Tibial nerve (tissue), 4 donors: ENCODE measurements around the gene CPSF6. TPM values are rescaled to one million over a fixed set of nuclear protein-coding genes. Genes with fewer than 3 reads are reported as not detected.

Source experiments
- DNase-seq, 2 donors: peaks; one replicate each; pipeline ENCODE4 v3.0.0-alpha.2; 2019; ENCODE audit warnings: low spot score in 2 of 2
- H3K27ac ChIP-seq, 4 donors: fragments of 200-600 bp; sonication (generic) in 3 of 4; one replicate each; pipeline ENCODE4 v1.5.1; 2017 to 2019; ENCODE audit warnings: mild to moderate bottlenecking in 1 of 4
- H3K27me3 ChIP-seq, 2 donors: fragments of 200-600 bp; sonication (generic) in 1 of 2; one replicate each; pipeline versions ENCODE4 v1.5.1 to v1.6.0; 2017 to 2019
- H3K36me3 ChIP-seq, 3 donors: fragments of 200-600 bp; sonication (generic); one replicate each; pipeline ENCODE4 v1.5.1; 2018 to 2019
- H3K4me1 ChIP-seq, 4 donors: fragments of 200-600 bp; sonication (generic) in 3 of 4; one replicate each; pipeline ENCODE4 v1.5.1; 2017 to 2019
- H3K4me3 ChIP-seq, 4 donors: fragments of 200-600 bp; sonication (generic) in 3 of 4; one replicate each; pipeline ENCODE4 v1.5.1; 2017 to 2019; ENCODE audit warnings: mild to moderate bottlenecking in 1 of 4, moderate library complexity in 1 of 4
- H3K9me3 ChIP-seq, 4 donors: fragments of 200-600 bp; sonication (generic) in 3 of 4; one replicate each; pipeline ENCODE4 v1.5.1; 2017 to 2019
- EP300 ChIP-seq, 2 donors: sonication (generic); formaldehyde crosslinking; IDR thresholded peaks; one replicate each; pipeline ENCODE4 v1.6.1; 2017; ENCODE audit warnings: antibody characterized with exemption in 2 of 2, mild to moderate bottlenecking in 1 of 2
- POLR2A ChIP-seq, 2 donors: fragments of 450-650 bp; IDR thresholded peaks; one replicate each; pipeline ENCODE4 v1.6.1; 2017; ENCODE audit warnings: antibody characterized with exemption in 2 of 2, mild to moderate bottlenecking in 2 of 2, moderate library complexity in 2 of 2
- WGBS, 2 donors: methylation state at CpG; one replicate each; pipeline ENCODE4 v1.1.5; 2018; 5-methylcytosine and 5-hydroxymethylcytosine counted together
- total RNA-seq, 4 donors: library from RNA; depleted of rRNA; stranded (reverse); fragments of >200 nt; gene quantifications; one replicate each; pipeline ENCODE4 v1.1.0, GENCODE V29; 2016
- TF ChIP-seq, protein P1 (sequence below), 5 experiments: fragments of 200-600 bp in 3 of 5; fragments of 450-650 bp in 2 of 5; sonication (generic) in 3 of 5; IDR thresholded peaks; one replicate each; pipeline ENCODE4 v1.5.1; 2016 to 2019; ENCODE audit warnings: antibody characterized with exemption in 5 of 5, mild to moderate bottlenecking in 3 of 5, moderate library complexity in 2 of 5

Gene CPSF6
- total RNA-seq, 4 donors from 2014 or later: 37.3 to 50.0 (median 43.2) TPM

DNA sequence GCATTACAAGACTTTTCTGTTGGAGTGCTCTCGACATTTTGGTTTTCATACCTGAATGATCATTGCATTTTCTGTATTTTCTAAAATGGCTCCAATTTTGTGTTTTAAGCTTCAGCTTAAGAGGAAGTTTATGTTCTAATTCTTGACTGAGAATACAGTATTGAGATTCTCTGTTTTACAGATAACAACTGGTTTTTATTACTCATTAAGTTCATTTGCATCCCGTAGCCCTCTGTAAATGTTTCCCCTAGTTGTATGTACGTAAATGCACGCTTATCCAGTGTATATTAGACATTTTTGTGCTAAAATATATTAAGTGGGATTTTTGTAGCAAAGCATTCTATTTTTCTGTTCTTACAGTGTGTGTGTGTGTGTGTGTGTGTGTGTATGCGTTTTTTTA lies 33.1 kb downstream of the CPSF6 start:
- no peak for DNase-seq
- no peaks in the 10 kb centered on the region for H3K9me3 ChIP-seq
- H3K4me3 ChIP-seq: no peak overlapping the region
- H3K4me1 ChIP-seq: no peaks in the 10 kb centered on the region
- H3K27ac ChIP-seq: no peak overlapping the region
- no peaks in the 10 kb centered on the region for H3K27me3 ChIP-seq
- H3K36me3 ChIP-seq: peaks cover 0 to 11% (median 0%) of the 10 kb centered on the region in 3 donors
- 86 to 87% methylated on average over 5 of the region's 5 CpGs for WGBS, 2 donors
- TF ChIP-seq EP300 (IDR thresholded peaks at IDR 0.05) (no peak), POLR2A (IDR thresholded peaks at IDR 0.05) (no peak)
- TF ChIP-seq, protein P1, sequence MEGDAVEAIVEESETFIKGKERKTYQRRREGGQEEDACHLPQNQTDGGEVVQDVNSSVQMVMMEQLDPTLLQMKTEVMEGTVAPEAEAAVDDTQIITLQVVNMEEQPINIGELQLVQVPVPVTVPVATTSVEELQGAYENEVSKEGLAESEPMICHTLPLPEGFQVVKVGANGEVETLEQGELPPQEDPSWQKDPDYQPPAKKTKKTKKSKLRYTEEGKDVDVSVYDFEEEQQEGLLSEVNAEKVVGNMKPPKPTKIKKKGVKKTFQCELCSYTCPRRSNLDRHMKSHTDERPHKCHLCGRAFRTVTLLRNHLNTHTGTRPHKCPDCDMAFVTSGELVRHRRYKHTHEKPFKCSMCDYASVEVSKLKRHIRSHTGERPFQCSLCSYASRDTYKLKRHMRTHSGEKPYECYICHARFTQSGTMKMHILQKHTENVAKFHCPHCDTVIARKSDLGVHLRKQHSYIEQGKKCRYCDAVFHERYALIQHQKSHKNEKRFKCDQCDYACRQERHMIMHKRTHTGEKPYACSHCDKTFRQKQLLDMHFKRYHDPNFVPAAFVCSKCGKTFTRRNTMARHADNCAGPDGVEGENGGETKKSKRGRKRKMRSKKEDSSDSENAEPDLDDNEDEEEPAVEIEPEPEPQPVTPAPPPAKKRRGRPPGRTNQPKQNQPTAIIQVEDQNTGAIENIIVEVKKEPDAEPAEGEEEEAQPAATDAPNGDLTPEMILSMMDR (IDR thresholded peaks at IDR 0.05): no peak

DNA sequence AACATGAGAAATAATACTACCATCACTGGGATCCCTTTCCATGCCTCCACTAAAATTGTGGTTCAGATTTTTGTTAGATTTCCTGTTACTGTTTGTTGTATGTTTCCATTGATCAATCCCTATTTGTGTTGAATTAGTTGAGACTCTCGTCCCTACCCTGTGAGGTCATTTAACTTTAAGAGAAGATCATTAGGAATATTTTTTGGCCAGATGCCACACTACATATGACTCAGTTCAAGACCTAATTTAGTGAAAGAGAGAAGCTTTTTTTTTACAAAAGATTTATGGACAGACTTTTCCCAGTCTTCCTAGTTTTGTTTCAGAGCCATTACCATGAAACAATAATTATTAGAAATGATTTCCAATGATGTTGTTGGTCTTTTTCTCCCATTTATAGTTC lies 35.5 kb downstream of the CPSF6 start:
- 24 to 31% methylated on average over 1 of the region's 1 CpG for WGBS, 2 donors
- H3K4me1 ChIP-seq: no peaks in the 10 kb centered on the region
- H3K9me3 ChIP-seq: no peaks in the 10 kb centered on the region
- no peak for DNase-seq
- TF ChIP-seq POLR2A (IDR thresholded peaks at IDR 0.05) (no peak), EP300 (IDR thresholded peaks at IDR 0.05) (no peak)
- TF ChIP-seq, protein P1 (IDR thresholded peaks at IDR 0.05): no peak
- peaks cover 0 to 5% (median 0%) of the 10 kb centered on the region in 3 donors for H3K36me3 ChIP-seq
- no peaks in the 10 kb centered on the region for H3K27me3 ChIP-seq
- H3K4me3 ChIP-seq: no peak overlapping the region
- H3K27ac ChIP-seq: no peak overlapping the region

DNA sequence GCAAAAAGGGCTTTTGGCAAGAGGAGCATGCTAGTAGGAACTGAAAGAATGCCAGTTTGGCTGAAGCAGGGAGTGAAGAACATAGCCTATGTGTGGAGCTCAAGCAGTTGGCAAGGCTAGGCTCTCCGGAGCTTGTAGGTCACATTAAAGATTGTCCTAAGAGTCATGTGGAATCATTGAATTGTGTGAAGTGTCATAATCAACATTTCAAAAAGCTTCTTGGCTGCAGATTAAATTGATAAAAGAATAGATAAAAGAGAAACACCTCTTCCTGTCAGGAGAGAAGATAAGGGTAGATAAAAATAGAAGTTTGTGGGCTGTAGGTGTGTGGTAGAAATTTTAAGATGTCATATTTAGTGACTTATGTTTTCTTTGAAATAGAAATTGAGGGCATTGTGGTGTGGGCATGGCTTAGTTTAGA lies 36.1 kb downstream of the CPSF6 start:
- H3K4me3 ChIP-seq: no peak overlapping the region
- DNase-seq: no peak
- TF ChIP-seq POLR2A (IDR thresholded peaks at IDR 0.05) (no peak), EP300 (IDR thresholded peaks at IDR 0.05) (no peak)
- TF ChIP-seq, protein P1 (IDR thresholded peaks at IDR 0.05): no peak
- no peaks in the 10 kb centered on the region for H3K27me3 ChIP-seq
- H3K4me1 ChIP-seq: no peaks in the 10 kb centered on the region
- H3K27ac ChIP-seq: no peak overlapping the region
- 52 to 68% methylated on average over 1 of the region's 1 CpG for WGBS, 2 donors
- peaks cover 0 to 5% (median 0%) of the 10 kb centered on the region in 3 donors for H3K36me3 ChIP-seq
- H3K9me3 ChIP-seq: no peaks in the 10 kb centered on the region

DNA sequence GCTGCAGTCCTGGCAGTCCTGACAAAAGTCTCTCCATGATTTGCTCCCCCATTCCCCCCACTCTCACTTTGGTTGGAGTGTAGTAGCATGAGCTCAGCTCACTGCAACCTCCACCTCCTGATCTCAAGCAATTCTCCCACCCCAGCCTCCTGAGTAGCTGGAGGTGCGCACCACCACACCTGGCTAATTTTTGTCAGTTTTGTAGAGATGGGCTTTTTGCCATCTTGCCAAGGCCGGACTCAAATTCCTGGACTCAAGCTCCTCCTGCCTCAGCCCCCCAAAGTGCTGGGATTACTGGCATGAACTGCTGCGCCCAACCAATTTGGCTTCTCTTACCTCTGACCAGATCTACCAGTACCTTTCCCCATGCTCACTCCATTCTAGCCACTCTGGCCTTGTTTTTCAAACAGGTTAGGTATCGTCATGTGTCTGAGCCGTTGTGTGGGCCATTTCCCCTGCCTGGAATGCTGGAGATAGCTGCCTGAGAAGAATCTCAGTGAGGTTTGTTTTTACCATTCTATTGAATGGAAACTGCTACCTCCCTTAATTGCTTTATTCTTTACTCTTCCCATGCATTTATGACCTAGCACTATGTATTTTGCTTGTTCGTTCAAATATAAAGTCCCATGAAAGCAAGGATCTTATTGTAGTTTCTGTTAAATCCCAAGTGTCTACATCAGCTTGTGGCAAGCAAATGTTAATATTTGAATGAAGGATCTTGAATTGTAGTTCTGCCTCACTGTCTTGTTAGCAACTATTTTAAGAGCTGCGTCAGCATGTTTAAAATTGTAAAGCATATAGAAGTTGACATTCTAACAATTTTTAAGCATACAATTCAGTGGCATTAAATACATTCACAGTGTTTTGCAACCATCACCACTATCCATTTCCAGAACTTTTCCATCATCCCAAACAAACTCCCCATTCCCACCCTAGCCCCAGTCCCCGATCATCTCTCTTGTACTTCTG lies 39.7 kb downstream of the CPSF6 start:
- 84 to 86% methylated on average over 8 of the region's 8 CpGs for WGBS, 2 donors
- Histone ChIP-seq H3K9me3 (no peaks in the 10 kb centered on the region), H3K27me3 (no peaks in the 10 kb centered on the region), H3K36me3 (no peaks in the 10 kb centered on the region), H3K27ac (no peak overlapping the region), H3K4me3 (no peak overlapping the region), H3K4me1 (peaks cover 0 to 9% (median 3%) of the 10 kb centered on the region in 4 donors)
- no peak for DNase-seq
- TF ChIP-seq POLR2A (IDR thresholded peaks at IDR 0.05) (no peak), EP300 (IDR thresholded peaks at IDR 0.05) (no peak)
- TF ChIP-seq, protein P1 (IDR thresholded peaks at IDR 0.05): no peak

DNA sequence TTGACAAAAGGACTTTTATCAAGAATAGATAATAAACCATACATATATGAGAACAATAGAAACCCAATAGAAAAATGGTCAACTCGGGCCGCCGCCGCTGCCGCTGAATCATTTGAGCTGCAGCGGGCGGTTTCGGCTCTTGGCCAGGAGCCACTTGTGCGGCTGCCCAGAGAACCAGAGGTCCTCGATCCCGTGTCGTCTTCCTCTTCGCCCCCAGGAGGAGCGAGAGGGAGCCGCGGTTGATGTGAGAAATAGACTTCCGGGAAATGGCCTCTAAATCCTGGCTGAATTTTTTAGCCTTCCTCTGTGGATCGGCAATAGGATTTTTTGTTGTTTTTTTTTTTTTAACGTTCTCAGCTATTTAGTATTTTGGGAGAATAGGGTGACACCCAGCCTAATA lies 44.8 kb downstream of the CPSF6 start:
- Histone ChIP-seq H3K9me3 (no peaks in the 10 kb centered on the region), H3K4me1 (peaks cover 0 to 10% (median 3%) of the 10 kb centered on the region in 4 donors), H3K4me3 (peak overlapping the region; percentile 4 to 45 (median 16)), H3K27ac (no peak overlapping the region), H3K36me3 (no peaks in the 10 kb centered on the region), H3K27me3 (no peaks in the 10 kb centered on the region)
- DNase-seq: peak; percentile 38 to 55
- TF ChIP-seq POLR2A (IDR thresholded peaks at IDR 0.05) (no peak), EP300 (IDR thresholded peaks at IDR 0.05) (peak in 1 of 2 donors; percentile 25)
- TF ChIP-seq, protein P1 (IDR thresholded peaks at IDR 0.05): peak in 2 of 5 experiments; percentile 13 to 15
- 2 to 4% methylated on average over 19 of the region's 19 CpGs for WGBS, 2 donors
